CD4-positive, alpha-beta T cell treated with Interferon gamma for 1 hour (primary cell): ENCODE results near the gene MON1A.
"Not testable (repeated sequence)": the region's sequence is repeated elsewhere in the genome, so short reads cannot be mapped to it uniquely, and the experiment has no call there.

Source experiments
- DNase-seq: peaks from one replicate; pipeline ENCODE4 v3.0.0-alpha.2; 2020

Gene MON1A

GRCh38 chr3:49929291-49930167, at the start of gene MON1A:
Gene MON1A (minus strand): TSS chr3:49929811. CDS start chr3:49913346, 16,465 bp downstream.
- peak; percentile 83 for DNase-seq

- no peak for DNase-seq
These were observed 47.3 kb upstream of the MON1A start for GRCh38 chr3:49976942-49977341.

GRCh38 chr3:49972656-49973055, 43.0 kb upstream of the MON1A start:
- DNase-seq, result no peak

- DNase-seq, result no peak
These were observed 38.7 kb upstream of the MON1A start for GRCh38 chr3:49968346-49968745.

GRCh38 chr3:49967291-49967690, 37.7 kb upstream of the MON1A start:
- DNase-seq, result no peak

- no peak for DNase-seq
These were observed 36.8 kb upstream of the MON1A start for GRCh38 chr3:49966233-49966942.

DNA sequence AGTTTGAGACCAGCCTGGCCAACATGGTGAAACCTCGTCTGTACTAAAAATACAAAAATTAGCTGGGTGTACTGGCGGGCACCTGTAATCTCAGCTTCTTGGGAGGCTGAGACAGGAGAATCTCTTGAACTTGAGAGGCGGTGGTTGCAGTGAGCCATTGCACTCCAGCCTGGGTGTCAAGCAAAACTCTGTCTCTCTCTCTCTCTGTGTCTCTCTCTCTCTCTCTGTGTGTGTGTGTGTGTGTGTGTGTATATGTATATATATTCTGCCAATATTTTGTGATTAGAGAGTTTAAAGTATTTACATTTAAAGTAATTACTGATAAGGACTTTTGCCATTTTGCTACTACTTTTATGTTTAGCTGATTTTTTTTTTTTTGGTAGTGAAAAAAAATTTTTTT, 26.0 kb upstream of the MON1A start:
- DNase-seq, result no peak

- no peak for DNase-seq
These were observed 23.3 kb upstream of the MON1A start for GRCh38 chr3:49952924-49953323.

GRCh38 chr3:49942651-49943050, 13.0 kb upstream of the MON1A start:
- no peak for DNase-seq

GRCh38 chr3:49940667-49941249, 11.1 kb upstream of the MON1A start:
- no peak for DNase-seq

DNA sequence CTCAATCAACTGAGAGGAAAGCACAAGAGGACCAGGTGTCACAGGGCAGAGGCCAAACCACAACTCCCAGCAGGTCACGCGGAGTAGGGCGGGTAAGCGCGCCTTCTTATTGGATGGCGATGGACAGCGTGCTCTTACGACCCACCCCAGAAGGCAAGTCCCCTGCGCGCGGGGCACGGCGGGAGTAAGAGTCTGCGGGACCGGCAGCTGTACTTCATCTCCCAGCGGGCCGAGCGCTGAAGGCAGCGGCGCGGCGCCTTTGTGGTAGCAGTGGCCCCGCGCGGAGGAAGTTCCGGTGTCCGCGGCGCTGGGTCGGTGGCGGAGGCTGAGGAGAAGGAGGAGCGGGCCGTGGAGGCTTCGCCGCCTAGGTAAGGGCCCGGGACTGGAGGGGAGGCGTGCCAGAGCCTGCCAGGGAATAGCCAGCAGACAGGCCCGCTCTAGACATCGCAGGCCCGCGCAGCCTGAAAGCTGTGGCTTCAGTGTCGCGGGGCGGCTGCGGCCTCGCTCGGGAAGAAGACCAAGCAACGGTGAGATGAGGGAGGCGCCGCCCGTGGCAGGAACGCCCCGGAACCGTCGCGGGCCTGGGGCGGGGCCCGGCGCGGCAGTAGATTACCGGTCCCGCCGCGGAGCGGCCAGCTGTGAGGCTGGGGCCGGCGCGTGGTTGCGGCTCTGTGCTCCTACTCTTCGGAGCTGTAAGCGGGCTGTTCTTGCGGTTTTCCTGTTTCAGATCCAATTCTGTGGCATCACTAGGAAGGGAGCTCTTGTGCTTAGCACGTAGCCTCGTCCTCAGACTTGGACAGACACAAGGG, 10.5 kb upstream of the MON1A start, which contains the start of gene RBM6:
TSS of gene RBM6 (plus strand) at position 293 of the 809 bp plus-strand sequence. CDS start 22,492 bp downstream, outside the sequence.
- DNase-seq, result peak; percentile 95

- DNase-seq, result no peak
These were observed 7.5 kb upstream of the MON1A start for GRCh38 chr3:49937090-49937489.

- not testable (repeated sequence) for DNase-seq
These were observed 2.7 kb upstream of the MON1A start for GRCh38 chr3:49932281-49932680.

GRCh38 chr3:49930922-49931321, 1.3 kb upstream of the MON1A start:
- DNase-seq, result no peak

DNA sequence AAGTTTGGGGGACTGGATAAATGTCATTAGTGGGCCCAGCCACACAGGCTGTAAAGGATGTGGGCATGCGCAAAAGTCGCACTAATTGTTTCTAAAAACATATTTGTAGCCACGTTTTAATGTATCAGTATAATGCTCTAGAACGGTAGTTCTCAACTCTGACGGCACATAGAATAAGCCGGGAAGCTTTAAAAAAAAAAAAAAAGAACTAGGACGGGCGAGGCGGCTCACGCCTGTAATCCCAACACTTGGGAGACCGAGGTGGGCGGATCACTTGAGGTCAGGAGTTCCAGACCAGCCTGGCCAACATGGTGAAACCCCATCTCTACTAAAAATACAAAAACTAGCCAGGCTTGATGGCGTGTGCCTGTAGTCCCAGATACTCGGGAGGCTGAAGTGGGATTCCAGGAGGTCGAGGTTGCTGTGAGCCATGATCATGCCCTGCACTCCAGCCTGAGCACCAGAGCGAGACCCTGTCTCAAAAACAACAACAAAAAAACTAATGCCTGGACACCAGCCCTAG, 618 bp upstream of the MON1A start:
- no peak for DNase-seq

DNA sequence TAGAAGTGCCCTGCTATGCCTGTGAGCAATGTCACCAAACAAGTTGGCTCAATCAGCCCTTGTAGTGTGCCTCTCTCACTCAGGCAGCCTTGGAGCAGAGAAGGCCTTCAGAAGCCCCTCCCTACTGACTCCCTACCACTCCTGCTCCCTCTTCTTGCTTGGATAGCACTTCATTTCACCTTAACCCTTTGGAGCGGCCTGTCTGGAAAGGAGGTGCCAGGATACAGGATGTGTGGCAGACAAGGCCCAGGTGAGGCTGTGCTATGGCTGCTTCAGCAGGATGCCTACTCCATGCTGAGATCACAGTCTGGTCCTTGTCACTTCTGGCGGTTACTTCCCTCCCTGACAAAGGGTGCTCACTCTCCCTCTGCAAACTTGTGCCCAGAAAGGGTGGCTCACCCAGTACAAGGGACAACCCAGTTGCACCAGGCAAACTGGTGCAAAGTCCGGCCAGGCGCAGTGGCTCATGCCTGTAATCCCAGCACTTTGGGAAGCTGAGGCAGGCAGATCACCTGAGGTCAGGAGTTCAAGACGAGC, 1.1 kb downstream of the MON1A start:
- DNase-seq, result no peak

DNA sequence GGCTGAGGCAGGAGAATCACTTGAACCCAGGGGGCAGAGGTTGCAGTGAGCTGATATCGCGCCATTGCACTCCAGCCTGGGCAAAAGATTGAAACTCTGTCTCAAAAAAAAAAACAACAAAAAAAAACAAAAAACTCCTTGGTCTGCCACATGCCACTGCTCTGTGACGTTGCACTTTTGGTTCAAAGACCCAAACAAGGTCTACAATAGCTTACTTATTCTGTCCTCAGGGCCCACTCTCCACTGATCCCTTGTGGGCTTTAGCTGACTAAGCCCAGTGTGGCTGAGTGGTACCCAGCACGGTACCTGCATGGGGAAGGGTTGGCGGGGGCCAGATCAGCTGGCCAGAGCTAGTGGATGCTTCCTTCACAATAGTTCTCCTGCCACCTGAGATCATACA, 1.8 kb downstream of the MON1A start:
- DNase-seq, result no peak

DNA sequence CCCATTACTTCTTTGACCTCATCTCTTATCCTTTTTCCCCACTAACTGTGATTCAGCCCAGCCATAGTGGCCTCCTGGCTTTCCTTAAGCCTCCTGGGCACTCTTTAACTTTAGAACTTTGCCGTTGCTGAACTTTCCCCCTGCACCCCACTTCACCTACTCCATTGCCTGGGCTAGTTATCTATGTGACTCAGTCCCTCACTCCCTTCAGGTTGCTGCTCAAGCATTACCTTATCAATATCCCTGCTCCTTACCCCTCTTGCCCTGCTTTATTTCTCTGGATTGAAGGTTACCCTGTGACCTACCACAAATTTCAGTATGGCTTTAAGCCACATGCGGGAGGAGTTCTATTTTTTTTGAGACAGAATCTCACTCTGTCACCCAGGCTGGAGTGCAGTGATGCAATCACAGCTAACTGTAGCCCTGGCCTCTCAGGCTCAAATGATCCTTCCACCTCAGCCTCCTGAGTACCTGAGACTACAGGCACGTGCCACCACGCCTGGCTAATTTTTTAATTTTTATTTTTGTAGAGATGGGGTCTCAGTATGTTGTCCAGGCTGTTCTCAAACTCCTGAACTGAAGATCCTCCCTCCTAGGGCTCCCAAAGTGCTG, 3.4 kb downstream of the MON1A start:
- no peak for DNase-seq

GRCh38 chr3:49925485-49925884, 4.1 kb downstream of the MON1A start:
- DNase-seq, result no peak

GRCh38 chr3:49924683-49925082, 4.9 kb downstream of the MON1A start:
- DNase-seq, result no peak

DNA sequence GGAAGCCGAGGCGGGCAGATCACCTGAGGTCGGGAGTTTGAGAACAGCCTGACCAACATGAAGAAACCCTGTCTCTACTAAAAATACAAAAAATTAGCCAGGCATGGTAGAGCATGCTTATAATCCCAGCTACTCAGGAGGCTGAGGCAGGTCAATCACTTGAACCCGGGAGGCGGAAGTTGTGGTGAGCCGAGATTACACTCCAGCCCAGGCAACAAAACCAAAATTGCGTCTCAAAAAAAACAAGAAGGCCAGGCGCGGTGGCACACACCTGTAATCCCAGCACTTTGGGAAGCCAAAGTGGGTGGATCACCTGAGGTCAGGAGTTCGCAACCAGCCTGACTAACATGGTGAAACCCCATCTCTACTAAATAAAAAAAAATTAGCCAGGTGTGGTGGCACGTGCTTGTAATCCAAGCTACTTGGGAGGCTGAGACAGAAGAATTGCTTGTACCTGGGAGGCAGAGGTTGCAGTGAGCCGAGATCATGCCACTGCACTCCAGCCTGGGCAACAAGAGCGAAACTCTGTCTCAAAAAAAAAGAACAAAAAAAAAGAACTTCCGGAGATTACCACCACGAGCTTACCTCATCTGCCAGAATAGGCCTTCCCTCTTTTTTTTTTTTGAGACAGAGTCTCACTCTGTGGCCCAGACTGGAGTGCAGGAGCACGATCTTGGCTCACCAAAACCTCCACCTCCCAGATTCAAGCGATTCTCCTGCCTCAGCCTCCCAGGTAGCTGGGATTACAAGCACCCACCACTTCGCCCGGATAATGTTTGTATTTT, 11.6 kb downstream of the MON1A start:
- DNase-seq, result not testable (repeated sequence)
